Prostate gland (tissue), 2 donors: ENCODE data around the gene NGRN. TPM values are rescaled to one million over a fixed set of nuclear protein-coding genes. Genes with fewer than 3 reads are reported as not detected.

Source experiments
- DNase-seq: peaks from one replicate; pipeline ENCODE4 v3.0.0-alpha.2; 2019; ENCODE audit warnings: low spot score
- H3K27ac ChIP-seq, 2 donors: fragments of 200-600 bp; sonication (generic); 2 replicates each; pipeline ENCODE4 v1.5.1; 2017 to 2019
- H3K27me3 ChIP-seq: fragments of 200-600 bp; sonication (generic); replicated peaks from 2 replicates; pipeline ENCODE4 v1.5.1; 2019; ENCODE audit not compliant: insufficient read depth
- H3K36me3 ChIP-seq, 2 donors: fragments of 200-600 bp; sonication (generic); 1 replicate in 1 of 2; 2 replicates in 1 of 2; pipeline versions ENCODE4 v1.5.1 to v1.8.1; 2017 to 2019
- H3K4me1 ChIP-seq: fragments of 200-600 bp; sonication (generic); replicated peaks from 2 replicates; pipeline ENCODE4 v1.5.1; 2019
- H3K4me3 ChIP-seq, 2 donors: fragments of 200-600 bp; sonication (generic); 2 replicates each; pipeline ENCODE4 v1.5.1; 2017 to 2019
- H3K9me3 ChIP-seq: fragments of 200-600 bp; sonication (generic); 2 replicates; pipeline ENCODE4 v1.5.1; 2017
- CTCF ChIP-seq, 4 experiments: fragments of 200-600 bp in 2 of 4; fragments of 450-650 bp in 2 of 4; sonication (generic) in 2 of 4; IDR thresholded peaks; 1 replicate in 3 of 4; 2 replicates in 1 of 4; pipeline ENCODE4 v1.5.1; 2016 to 2019; ENCODE audit warnings: antibody characterized with exemption in 4 of 4, mild to moderate bottlenecking in 2 of 4, moderate library complexity in 2 of 4
- POLR2A ChIP-seq: fragments of 450-650 bp; IDR thresholded peaks from one replicate; pipeline ENCODE4 v1.6.1; 2016; ENCODE audit warnings: antibody characterized with exemption, mild to moderate bottlenecking
- POLR2AphosphoS5 ChIP-seq: sonication (generic); formaldehyde crosslinking; IDR thresholded peaks from one replicate; pipeline ENCODE4 v1.6.1; 2017; ENCODE audit warnings: antibody characterized with exemption
- WGBS: methylation state at CpG from one replicate; pipeline ENCODE4 v1.1.5; 2018; 5-methylcytosine and 5-hydroxymethylcytosine counted together
- intact Hi-C: fragments of 100-400 bp; cut with DNase I; formaldehyde crosslinking; loops from one replicate; pipeline ENCODE4 v1.14.2; 2022
- total RNA-seq, 2 donors: library from RNA; depleted of rRNA; stranded (reverse); fragments of >200 nt; gene quantifications; one replicate each; pipeline ENCODE4 v1.1.0, GENCODE V29; 2016

NGRN gene
- total RNA-seq, 2 donors from 2014 or later: 102 to 108 TPM

GRCh38 chr15:90230610-90231009 is 34.9 kb upstream of the NGRN start:
- peaks cover 17% of the 10 kb centered on the region for H3K4me1 ChIP-seq
- DNase-seq: no peak
- no peak for TF ChIP-seq POLR2A
- no peak for TF ChIP-seq CTCF (IDR thresholded peaks at IDR 0.05)
- no peak for TF ChIP-seq POLR2AphosphoS5
- no peaks in the 10 kb centered on the region for H3K27me3 ChIP-seq
- 83% methylated on average over 8 of the region's 8 CpGs for WGBS
- intact Hi-C loops: no loop called here
- H3K9me3 ChIP-seq: no peaks in the 10 kb centered on the region
- no peak overlapping the region for H3K4me3 ChIP-seq
- H3K36me3 ChIP-seq: peaks cover 7 to 13% of the 10 kb centered on the region in 2 donors
- peak overlapping the region; percentile 90 to 95 for H3K27ac ChIP-seq

- intact Hi-C loops: no loop called here
- peak; percentile 71 for DNase-seq
- Histone ChIP-seq H3K9me3 (no peaks in the 10 kb centered on the region), H3K36me3 (peaks cover 7 to 10% of the 10 kb centered on the region in 2 donors), H3K4me3 (peak overlapping the region in 1 of 2 donors; percentile 69), H3K27me3 (no peaks in the 10 kb centered on the region), H3K27ac (peak overlapping the region; percentile 90 to 95), H3K4me1 (peaks cover 17% of the 10 kb centered on the region)
- TF ChIP-seq POLR2A: peak; percentile 3
- peak; percentile 72 for TF ChIP-seq POLR2AphosphoS5
- no peak for TF ChIP-seq CTCF (IDR thresholded peaks at IDR 0.05)
- 48% methylated on average over 27 of the region's 27 CpGs for WGBS
Measured at GRCh38 chr15:90231028-90232017, 34.1 kb upstream of the NGRN start.

GRCh38 chr15:90232196-90232595 is 33.3 kb upstream of the NGRN start:
- WGBS: 83% methylated on average over 13 of the region's 13 CpGs
- H3K4me3 ChIP-seq: peak overlapping the region in 1 of 2 donors; percentile 69
- H3K27ac ChIP-seq: peak overlapping the region; percentile 90 to 95
- H3K36me3 ChIP-seq: peaks cover 7 to 10% of the 10 kb centered on the region in 2 donors
- no peak for DNase-seq
- intact Hi-C loops: no loop called here
- H3K4me1 ChIP-seq: peaks cover 17% of the 10 kb centered on the region
- no peak for TF ChIP-seq POLR2A
- no peak for TF ChIP-seq POLR2AphosphoS5
- no peak for TF ChIP-seq CTCF (IDR thresholded peaks at IDR 0.05)
- no peaks in the 10 kb centered on the region for H3K9me3 ChIP-seq
- no peaks in the 10 kb centered on the region for H3K27me3 ChIP-seq

- intact Hi-C loops: no loop called here
- 5% methylated on average over 8 of the region's 9 CpGs for WGBS
- TF ChIP-seq CTCF (IDR thresholded peaks at IDR 0.05): peak in 2 of 4 experiments; percentile 30 to 69
- TF ChIP-seq POLR2A: no peak
- TF ChIP-seq POLR2AphosphoS5: no peak
- Histone ChIP-seq H3K36me3 (peaks cover 5 to 6% of the 10 kb centered on the region in 2 donors), H3K4me1 (peaks cover 17% of the 10 kb centered on the region), H3K27ac (peak overlapping the region; percentile 90 to 95), H3K9me3 (no peaks in the 10 kb centered on the region), H3K4me3 (peak overlapping the region; percentile 69 to 83), H3K27me3 (no peaks in the 10 kb centered on the region)
- DNase-seq: no peak
Measured at GRCh38 chr15:90232941-90233386, 32.5 kb upstream of the NGRN start.
